GM18951 (cell line): ENCODE measurements around the gene PCF11.

Source experiments
- POLR2A ChIP-seq: IDR thresholded peaks from 4 replicates; pipeline ENCODE4 v1.6.1; 2011; ENCODE audit warnings: mild to moderate bottlenecking; ENCODE audit not compliant: insufficient read length, insufficient read depth; ENCODE audit errors: extremely low read depth
- in situ Hi-C: fragments of 300-500 bp; cut with MboI; formaldehyde crosslinking; loops from one replicate; pipeline ENCODE4 v1.12.0; 2022; ENCODE audit warnings: low sequenced_read_pairs, mixed read lengths, inconsistent platforms; ENCODE audit not compliant: unreplicated experiment

The PCF11 gene, protein sequence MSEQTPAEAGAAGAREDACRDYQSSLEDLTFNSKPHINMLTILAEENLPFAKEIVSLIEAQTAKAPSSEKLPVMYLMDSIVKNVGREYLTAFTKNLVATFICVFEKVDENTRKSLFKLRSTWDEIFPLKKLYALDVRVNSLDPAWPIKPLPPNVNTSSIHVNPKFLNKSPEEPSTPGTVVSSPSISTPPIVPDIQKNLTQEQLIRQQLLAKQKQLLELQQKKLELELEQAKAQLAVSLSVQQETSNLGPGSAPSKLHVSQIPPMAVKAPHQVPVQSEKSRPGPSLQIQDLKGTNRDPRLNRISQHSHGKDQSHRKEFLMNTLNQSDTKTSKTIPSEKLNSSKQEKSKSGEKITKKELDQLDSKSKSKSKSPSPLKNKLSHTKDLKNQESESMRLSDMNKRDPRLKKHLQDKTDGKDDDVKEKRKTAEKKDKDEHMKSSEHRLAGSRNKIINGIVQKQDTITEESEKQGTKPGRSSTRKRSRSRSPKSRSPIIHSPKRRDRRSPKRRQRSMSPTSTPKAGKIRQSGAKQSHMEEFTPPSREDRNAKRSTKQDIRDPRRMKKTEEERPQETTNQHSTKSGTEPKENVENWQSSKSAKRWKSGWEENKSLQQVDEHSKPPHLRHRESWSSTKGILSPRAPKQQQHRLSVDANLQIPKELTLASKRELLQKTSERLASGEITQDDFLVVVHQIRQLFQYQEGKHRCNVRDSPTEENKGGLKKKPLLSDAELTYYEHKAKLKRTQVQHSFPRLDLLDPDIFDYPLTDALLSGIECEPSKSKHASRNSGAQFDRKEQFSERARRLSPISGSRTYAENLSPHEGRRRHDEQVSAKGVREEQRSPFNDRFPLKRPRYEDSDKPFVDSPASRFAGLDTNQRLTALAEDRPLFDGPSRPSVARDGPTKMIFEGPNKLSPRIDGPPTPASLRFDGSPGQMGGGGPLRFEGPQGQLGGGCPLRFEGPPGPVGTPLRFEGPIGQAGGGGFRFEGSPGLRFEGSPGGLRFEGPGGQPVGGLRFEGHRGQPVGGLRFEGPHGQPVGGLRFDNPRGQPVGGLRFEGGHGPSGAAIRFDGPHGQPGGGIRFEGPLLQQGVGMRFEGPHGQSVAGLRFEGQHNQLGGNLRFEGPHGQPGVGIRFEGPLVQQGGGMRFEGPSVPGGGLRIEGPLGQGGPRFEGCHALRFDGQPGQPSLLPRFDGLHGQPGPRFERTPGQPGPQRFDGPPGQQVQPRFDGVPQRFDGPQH (N-terminal part only)

GRCh38 chr11:83156996-83157593 lies at the start of gene PCF11:
PCF11 (plus strand) TSS chr11:83157131; CDS start chr11:83157440, 309 bp downstream.
- in situ Hi-C loops: no loop called here
- peak; percentile 95 for TF ChIP-seq POLR2A

- no peak for TF ChIP-seq POLR2A
- in situ Hi-C loops: no loop called here
These were observed 44.0 kb upstream of the PCF11 start for GRCh38 chr11:83112886-83113285.

DNA sequence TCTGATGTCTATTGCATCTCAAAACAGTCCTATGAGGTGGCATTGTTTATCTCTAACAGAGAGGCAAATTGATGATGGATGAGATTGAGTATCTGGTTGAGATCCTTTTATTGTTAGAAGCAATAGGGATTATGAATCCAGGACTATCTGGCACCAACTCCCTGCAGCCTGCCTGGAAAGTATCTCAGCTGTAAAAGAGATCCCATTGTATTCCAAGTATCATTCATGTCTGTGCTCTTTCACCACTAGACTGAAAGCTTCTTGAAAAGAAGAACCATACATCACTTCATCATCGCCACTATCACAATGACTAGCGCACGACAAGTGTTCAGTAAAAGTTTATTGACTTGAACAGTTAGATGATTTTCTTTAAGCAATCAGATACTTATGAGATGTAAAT lies 41.9 kb upstream of the PCF11 start:
- TF ChIP-seq POLR2A: no peak
- in situ Hi-C loops: no loop called here

GRCh38 chr11:83115551-83115950 lies 41.4 kb upstream of the PCF11 start:
- TF ChIP-seq POLR2A: no peak

DNA sequence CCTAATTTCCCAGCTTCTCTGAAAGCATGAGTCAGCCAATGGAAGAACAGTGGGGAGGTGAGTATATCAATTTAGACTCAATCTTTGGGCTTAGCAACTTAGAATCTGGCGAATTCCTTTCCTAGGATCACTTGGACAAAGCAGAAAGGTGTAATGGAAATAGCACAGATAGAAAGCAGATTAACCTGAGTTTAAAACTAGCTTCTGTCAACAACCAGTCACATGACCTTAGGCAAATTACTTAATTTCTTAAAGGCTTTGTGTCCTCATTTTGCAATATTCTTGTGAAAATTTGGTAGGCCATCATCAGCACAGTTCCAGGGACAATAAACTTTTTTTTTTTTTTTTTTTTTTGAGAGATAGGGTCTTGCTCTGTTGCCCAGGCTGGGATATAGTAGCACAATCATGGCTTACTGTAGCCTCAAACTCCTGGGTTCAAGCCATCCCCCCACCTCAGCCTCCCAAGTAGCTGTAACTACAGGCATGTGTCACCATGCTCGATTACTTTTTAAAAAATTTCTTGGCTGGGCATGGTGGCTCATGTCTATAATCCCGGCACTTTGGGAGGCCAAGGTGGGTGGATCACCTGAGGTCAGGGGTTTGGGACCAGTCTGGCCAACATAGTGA lies 40.8 kb upstream of the PCF11 start:
- in situ Hi-C loops: no loop called here

More at GRCh38 chr11:83115551-83115950, 41.4 kb upstream of the PCF11 start:
- in situ Hi-C loops: no loop called here

GRCh38 chr11:83118814-83119213 lies 38.1 kb upstream of the PCF11 start:
- in situ Hi-C loops: no loop called here

More for the DNA sequence above, 40.8 kb upstream of the PCF11 start:
- no peak for TF ChIP-seq POLR2A

DNA sequence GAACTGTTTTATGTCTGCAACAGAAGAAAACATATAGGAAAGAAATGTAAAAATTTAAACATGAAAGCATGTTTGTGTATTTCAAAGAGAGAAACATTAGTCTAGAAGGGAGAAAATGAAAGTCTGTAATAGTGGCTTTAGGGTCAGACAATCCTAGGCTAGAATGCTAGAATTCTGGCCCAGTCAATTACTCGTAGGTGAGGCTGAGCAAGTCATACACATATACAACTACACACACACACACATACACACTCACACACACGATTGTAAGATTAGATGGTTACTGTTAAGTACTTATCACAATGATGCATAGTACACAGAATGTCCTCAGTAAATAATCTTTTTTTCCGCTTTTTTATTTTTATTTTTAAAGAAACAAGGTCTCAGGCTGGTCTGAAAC lies 37.7 kb upstream of the PCF11 start:
- TF ChIP-seq POLR2A: no peak
- in situ Hi-C loops: no loop called here

More at GRCh38 chr11:83118814-83119213, 38.1 kb upstream of the PCF11 start:
- TF ChIP-seq POLR2A: no peak

GRCh38 chr11:83120327-83120726 lies 36.6 kb upstream of the PCF11 start:
- no peak for TF ChIP-seq POLR2A
- in situ Hi-C loops: no loop called here

DNA sequence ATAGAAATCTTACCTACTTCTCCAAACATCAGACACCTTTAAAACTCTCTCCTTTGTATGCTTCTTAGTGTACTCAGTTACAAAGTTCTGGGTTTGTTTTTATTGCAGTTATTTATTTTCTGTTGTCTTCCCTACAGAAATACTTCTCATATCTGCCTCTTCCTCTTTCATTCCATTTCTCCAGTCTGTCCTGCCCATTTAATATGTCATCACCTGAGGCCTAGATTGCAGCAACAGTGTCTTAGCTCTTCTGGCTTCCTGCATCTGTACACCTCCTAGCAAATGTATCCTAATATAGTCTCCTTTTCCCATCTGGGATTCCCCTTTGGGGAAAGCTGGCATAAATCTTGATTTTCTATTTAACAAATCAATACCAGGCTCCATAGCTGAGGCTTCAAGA lies 34.9 kb upstream of the PCF11 start:
- no peak for TF ChIP-seq POLR2A
- in situ Hi-C loops: no loop called here

DNA sequence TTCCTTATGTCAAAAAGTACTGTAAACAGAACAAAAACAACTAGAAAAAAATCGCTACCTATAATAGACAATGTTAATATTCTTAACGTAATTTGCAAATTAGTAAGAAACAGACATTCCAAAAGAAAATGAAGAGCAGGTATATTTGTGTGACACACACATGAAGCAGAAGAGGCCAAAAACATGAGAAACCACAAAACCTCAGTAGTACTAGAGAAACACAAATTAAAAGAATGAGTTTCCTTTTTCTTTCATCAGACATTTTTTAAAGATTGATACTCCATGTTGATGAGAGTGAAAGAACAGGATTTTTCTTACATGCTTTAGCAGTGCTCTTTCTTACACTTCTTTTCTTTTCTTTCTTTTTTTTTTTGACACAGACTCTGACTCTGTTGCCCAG lies 34.2 kb upstream of the PCF11 start:
- TF ChIP-seq POLR2A: no peak
- in situ Hi-C loops: no loop called here

DNA sequence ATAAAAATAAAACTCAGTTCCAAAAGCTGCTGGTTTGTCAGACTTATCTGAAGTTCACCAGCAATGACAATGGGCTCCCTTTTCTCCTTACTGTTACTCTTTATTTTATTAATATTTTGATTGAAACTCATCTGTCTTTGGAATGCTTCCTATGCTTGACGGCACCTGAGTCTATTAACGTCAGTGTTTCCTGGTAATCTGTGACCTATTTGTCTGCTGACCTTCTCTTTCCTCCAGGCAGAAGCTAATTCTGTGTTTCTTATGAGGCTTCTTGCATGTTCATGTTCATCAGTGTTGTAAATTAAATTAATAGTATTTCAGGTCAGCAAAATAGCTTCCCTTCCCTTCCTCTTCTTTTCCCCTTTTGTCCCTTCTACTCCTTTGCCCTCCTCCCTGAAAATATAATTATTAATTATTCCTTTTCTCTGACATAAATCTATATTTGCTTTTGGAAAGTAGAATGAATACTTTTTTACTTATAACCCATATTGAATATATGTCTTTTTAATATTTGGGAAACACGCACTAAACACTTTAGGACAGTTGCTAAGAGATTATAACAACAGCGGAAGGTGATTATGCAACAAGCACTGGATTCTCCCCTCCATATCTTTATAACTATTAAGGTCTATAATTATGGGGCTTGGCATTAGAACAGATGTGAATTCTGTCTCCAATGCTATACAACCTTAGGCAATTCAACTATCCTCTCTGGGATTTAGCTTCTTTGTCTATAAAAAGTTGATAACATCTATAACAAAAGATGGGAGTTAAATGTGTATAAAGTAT lies 32.1 kb upstream of the PCF11 start:
- in situ Hi-C loops: no loop called here
- no peak for TF ChIP-seq POLR2A
